GF-D8 (cell line): Measurements from ENCODE around the gene EPHB4.
A peak's percentile ranks its signal among the peaks of the same experiment; 100 is the strongest.

Experiments
- DNase-seq: peaks from one replicate; lab custom pipeline; 2025; lab: John Stamatoyannopoulos, UW

The EPHB4 gene

GRCh38 chr7:100854146-100854895 lies 27.0 kb upstream of the EPHB4 start:
- no peak for DNase-seq

- peak; percentile 65 for DNase-seq
Measured at GRCh38 chr7:100852048-100852872, 24.9 kb upstream of the EPHB4 start, which contains the start of gene SLC12A9. Gene SLC12A9 (plus strand): TSS chr7:100852713. CDS start chr7:100854198, 1,485 bp downstream.

GRCh38 chr7:100847360-100847759 lies 20.0 kb upstream of the EPHB4 start:
- no peak for DNase-seq

GRCh38 chr7:100840470-100841100 lies 13.3 kb upstream of the EPHB4 start:
- DNase-seq, result no peak

GRCh38 chr7:100839361-100839760 lies 12.0 kb upstream of the EPHB4 start:
- DNase-seq, result no peak

GRCh38 chr7:100837099-100837836 lies 9.9 kb upstream of the EPHB4 start:
- DNase-seq, result no peak

- no peak for DNase-seq
Measured at GRCh38 chr7:100836812-100837098, 9.4 kb upstream of the EPHB4 start.

GRCh38 chr7:100835903-100836811 lies 8.8 kb upstream of the EPHB4 start:
- DNase-seq, result no peak

- DNase-seq, result no peak
Measured at GRCh38 chr7:100832281-100832633, 4.9 kb upstream of the EPHB4 start.

GRCh38 chr7:100830396-100830795 lies 3.1 kb upstream of the EPHB4 start:
- no peak for DNase-seq

- DNase-seq, result no peak
Measured at GRCh38 chr7:100829150-100829716, 1.9 kb upstream of the EPHB4 start.

GRCh38 chr7:100826514-100827329 lies 601 bp downstream of the EPHB4 start:
- DNase-seq, result no peak

GRCh38 chr7:100825751-100826513 lies 1.4 kb downstream of the EPHB4 start:
- no peak for DNase-seq

GRCh38 chr7:100825215-100825671 lies 2.1 kb downstream of the EPHB4 start:
- no peak for DNase-seq

GRCh38 chr7:100824499-100825214 lies 2.7 kb downstream of the EPHB4 start:
- DNase-seq, result no peak

GRCh38 chr7:100823534-100823933 lies 3.8 kb downstream of the EPHB4 start:
- no peak for DNase-seq

GRCh38 chr7:100823140-100823525 lies 4.2 kb downstream of the EPHB4 start:
- DNase-seq, result no peak
